ENCODE results near the gene SEMA4B.
"Not testable (repeated sequence)": the region's sequence is repeated elsewhere in the genome, so short reads cannot be mapped to it uniquely, and the experiment has no call there.

SEMA4B gene

DNA sequence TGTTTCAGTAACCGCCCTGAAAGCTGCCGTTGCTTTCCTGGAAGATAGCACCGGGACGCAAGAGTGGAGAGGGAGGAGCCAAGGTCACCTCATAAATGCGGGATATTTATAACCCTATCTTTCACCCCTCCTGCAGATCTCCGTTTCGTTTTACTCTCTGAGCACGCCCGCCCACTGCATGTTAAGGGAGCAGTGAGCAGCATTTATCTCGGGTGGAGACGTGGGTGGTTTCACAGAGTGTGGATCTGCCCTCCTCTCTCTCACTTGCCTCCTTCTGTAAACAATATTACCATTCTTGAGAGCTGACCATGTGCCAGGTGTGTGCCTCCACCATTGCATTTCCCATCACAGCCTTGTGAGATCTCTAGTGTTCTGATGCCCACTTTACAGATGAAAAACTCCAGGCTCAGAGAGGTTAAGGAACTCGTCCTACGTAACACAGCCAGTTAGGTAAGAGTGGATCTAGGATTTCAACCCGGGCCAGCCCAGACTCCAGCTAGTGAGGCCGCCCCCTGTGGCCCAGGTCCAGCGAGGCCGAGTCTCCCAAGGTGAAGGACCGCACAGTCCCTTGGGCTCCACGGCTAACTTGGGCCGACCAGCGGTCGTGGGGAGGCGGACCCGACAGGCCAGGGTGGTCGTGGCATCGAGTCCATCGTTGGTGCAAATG, 16.9 kb upstream of the SEMA4B start:
- no peak for DNase-seq

- DNase-seq, result peak; percentile 48
Measured at GRCh38 chr15:90184786-90185704, 16.1 kb upstream of the SEMA4B start.

DNA sequence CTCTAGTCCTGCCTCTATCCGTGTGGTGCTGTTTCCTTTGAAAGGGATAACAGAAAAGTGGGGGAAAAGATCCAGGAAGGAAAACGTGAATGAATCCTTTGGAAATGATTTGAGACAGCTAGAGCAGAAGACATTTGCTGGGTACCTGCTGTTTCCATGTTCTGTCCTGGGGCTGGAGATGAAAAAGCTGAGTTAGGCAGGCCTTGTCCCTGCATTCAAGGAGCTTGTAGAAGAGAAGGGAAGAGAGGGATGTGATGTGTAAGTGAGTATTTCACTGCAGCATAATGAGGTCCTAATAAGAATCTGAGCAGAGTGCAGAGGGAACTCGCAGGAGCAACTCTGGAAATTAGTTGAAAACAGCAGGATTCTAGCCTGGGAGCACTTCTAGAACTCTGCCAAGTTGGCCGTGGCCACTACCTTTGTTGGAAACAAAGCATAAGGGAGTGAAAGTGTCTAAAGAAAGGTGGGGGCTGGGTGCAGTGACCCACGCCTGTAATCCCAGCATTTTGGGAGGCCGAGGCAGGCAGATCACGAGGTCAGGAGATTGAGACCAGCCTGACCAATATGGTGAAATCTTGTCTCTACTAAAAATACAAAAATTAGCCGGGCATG, 13.8 kb upstream of the SEMA4B start:
- no peak for DNase-seq

- not testable (repeated sequence) for DNase-seq
Measured at GRCh38 chr15:90188065-90188464, 13.1 kb upstream of the SEMA4B start.

GRCh38 chr15:90188914-90189748, 12.0 kb upstream of the SEMA4B start:
- no peak for DNase-seq

GRCh38 chr15:90189781-90190467, 11.2 kb upstream of the SEMA4B start:
- DNase-seq, result no peak

GRCh38 chr15:90190606-90191343, 10.4 kb upstream of the SEMA4B start:
- no peak for DNase-seq

GRCh38 chr15:90191344-90191687, 9.8 kb upstream of the SEMA4B start:
- DNase-seq, result no peak

DNA sequence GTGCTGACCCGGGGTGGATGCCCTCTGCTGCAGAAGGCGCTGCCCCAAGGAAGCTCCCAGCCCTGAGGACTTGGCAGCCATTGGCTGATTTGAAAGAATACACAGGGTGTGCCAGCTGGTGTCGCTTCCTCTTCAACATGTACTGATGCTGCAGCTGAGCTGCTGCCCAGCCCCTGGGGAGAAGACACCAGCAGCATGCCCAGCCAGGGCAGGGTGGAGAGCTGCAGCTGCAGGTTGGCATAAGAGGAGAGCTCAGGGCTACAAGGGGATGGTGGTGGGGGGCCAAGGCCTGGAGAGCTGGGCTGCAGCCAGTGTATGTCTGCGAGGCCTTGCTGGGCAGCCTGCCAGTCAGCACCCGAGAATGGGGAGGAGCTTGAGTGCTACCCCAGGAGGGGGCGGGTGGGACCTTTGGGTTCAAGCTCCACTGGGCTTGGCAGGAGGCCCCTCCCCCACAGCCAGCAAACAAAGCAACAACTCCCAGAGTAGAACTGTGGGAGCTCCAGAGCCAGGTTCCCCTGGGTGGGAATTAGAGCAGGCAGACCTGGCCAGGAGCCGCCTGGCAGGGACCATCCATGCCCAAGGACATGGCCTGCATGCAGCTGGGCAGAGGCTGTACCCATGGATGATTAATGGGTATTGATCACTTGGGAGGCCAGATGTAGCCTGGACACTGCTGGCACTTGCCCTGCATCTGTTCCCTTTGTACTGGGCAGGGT, 9.2 kb upstream of the SEMA4B start:
- DNase-seq, result peak; percentile 70

DNA sequence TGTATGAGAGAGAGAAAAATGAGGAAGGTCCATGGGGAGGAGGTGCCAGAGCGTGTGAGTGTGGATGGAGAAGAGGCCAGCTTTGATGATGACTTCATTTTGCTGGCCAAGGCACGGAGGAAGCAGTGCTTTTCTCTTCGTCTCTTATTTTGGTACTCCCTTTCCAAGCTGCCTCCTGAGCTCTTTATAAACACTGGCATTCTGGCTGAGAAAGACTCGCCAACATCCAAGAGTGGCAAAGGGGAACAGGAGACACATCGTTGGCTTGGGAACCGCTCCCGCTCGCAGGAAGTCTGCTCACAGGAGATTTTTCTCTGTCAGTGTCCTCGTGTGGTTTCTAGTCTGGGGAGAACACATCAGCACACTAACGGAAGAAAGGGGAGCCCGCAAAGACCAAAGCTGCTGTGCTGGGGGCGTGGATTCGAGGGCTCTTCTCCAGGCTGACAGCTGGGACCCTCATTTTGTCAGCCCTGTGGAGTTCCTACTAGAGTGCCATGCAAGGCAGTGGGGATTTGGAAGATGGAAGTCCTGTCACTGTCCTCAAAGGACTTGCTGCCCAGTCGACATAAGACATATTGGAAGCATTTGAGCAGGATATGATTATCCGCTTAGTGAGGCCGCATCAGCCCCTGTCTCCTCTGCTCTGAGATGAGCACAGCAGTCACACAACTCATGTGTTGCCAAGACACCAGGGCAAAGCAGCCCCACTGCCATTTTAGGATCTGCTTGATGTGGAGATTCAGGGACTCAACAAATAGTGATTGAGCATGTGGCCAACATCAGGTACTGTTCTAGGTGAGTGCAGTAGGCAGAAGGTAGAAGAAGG, 8.0 kb upstream of the SEMA4B start:
- DNase-seq, result no peak

DNA sequence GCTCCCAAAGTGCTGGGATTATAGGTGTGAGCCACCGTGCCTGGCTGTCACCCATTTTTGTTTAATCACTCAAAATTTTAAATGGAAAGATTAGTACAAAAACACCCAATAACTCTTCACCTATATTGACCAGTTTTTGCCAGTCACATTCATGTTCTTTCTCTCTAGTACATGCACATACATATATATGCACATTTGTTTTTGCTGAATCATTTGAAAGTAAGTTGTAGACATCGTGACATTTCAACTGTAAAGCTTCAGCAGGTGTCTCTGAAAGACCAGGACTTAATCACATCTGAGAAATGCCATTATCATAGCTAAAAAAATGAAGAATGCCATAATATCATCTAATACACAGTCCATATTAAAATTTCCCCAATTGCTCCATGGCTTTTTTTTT, 6.5 kb upstream of the SEMA4B start:
- DNase-seq, result no peak

GRCh38 chr15:90200534-90201129, 498 bp upstream of the SEMA4B start:
- no peak for DNase-seq

GRCh38 chr15:90201944-90202375, 830 bp downstream of the SEMA4B start:
- no peak for DNase-seq

DNA sequence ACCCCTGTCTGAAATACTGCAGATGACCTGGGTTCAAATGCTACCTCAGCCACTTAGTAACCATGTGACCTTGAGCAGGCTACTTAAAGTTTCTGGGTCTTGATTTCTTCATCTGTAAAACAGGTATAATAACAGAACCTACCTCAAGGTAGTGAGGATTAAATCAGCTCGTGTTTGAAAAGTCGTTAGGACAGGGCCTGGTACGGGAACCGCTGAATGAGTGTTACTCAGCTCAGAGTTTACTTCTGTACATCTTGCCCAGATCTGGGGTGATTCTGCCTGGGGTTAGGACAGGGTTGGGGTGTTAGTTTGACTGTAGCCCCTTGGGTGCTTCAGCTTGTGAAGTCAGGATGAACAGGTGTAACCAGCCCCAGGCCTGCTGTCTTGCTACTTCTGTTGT, 1.8 kb downstream of the SEMA4B start:
- DNase-seq, result no peak

DNA sequence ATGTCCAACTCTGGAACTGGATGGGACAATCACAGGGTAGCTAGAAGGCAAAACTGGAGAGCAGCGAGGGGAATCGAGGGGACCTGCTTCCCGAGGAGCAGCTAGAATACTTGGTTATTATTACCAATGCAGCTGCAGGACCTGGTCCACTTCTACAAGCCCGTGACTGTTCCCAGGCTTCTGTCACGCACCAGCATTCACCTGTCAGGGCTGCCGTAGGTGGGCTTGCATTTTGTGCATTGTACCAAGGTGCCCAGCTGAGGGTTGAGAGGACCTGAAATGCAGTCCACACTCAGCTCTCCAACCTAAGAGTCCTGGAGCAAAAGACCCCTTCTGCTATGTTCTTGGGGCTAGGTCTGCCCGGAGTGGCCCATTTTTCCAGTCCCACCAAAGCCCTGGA, 2.3 kb downstream of the SEMA4B start:
- no peak for DNase-seq

DNA sequence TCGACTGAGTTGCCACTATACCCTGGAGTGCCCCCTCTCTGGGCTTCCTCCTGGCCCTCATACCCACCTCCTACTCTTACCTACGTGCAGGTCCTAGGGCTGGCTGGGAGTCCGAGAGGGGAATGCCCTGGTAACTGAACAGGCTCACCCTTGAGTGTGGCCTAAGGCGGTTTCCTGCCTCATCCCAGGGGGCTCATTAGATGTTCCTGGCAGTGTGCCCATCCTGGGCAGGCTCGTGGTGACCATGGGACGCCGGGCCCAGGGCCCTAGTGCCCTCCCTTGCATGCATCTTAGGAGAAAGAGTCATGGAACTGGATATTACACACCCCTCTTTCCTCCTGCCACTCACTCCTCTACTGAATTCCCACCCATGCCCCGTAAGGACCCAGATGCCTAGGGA, 2.8 kb downstream of the SEMA4B start:
- DNase-seq, result no peak

DNA sequence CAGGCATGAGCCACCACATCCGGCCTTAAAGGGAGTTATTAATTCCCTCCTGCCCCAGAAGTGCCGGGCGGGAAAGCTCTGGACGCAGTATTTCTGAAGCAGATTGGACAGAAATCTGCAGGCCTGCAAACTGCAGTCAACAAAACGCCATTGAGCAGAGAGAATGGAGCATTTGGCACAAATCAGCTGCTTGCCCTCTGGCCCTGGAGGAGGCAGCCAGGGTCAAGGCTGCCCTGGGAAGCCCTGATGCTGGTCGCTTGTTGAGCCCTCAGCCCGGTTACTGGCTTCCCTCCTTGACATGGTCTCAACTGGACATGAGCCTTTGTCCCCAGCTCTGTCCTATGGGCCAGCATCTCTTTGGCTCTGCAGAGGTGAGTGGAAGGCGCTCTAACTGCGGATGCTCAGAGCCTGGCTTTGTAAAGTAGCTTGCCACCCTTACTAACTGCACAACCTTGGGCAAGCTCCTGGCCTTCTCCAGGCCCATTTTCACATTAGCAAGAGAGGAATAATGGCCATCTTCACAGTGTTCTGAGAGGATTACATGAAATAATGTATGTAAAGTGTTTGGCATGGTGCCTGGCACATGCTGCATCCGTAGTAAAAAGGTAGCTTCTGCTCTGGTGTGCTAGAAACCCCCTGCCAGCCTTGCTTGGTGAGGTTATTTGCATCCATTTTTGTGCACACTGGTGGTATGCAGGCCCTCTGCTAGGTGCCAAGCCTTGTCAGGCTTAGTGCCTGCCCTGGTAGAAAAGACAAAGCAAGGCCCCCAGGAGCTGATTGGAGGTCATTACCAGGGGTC, 4.1 kb downstream of the SEMA4B start:
- no peak for DNase-seq

DNA sequence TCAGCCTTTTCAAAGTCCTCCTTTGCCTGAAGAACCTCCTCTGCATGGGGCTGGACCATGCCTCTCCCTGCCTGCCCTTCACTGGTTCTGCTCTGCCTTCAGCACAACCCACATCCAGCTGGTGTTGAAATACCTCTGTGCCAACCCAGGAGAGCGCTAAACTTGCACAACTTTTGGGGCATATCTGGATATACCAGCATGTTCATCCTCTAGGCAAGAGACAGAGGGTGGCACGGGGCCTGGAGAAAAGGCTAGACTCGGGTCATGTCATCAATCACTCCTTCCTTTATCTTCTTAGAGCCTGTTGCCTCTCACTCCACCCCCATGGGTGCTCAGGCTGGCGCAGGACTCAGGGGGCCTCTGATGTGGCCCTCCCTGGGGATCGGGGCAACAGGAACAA, 4.8 kb downstream of the SEMA4B start:
- no peak for DNase-seq

- DNase-seq, result no peak
Measured at GRCh38 chr15:90207252-90207651, 6.1 kb downstream of the SEMA4B start.

Data from NCI-H2107 (cell line).